Liver (tissue), 9 donors: Measurements from ENCODE around the gene BTBD1. TPM values are rescaled to one million over a fixed set of nuclear protein-coding genes. Genes with fewer than 3 reads are reported as not detected.

ENCODE experiments used
- DNase-seq: peaks from one replicate; pipeline ENCODE4 v3.0.0-alpha.2; 2017; ENCODE audit warnings: low spot score
- H3K27ac ChIP-seq, 2 donors: one replicate each; pipeline ENCODE4 v1.7.0; 2013; ENCODE audit warnings: inconsistent platforms in 2 of 2, low read length in 2 of 2, control low read depth in 1 of 2, low read depth in 1 of 2, mild to moderate bottlenecking in 1 of 2
- H3K27me3 ChIP-seq, 4 donors: one replicate each; pipeline versions ENCODE4 v1.6.1 to v1.7.0; 2013; ENCODE audit warnings: low read length in 3 of 4, inconsistent platforms in 1 of 4, mild to moderate bottlenecking in 1 of 4, moderate library complexity in 1 of 4; ENCODE audit not compliant: control insufficient read depth in 4 of 4, insufficient read depth in 4 of 4
- H3K36me3 ChIP-seq, 4 donors: one replicate each; pipeline versions ENCODE4 v1.6.1 to v1.7.0; 2013; ENCODE audit warnings: low read length in 3 of 4, mild to moderate bottlenecking in 3 of 4, low read depth in 1 of 4, moderate library complexity in 1 of 4; ENCODE audit not compliant: control insufficient read depth in 4 of 4, insufficient read depth in 3 of 4
- H3K4me1 ChIP-seq, 4 donors: one replicate each; pipeline versions ENCODE4 v1.6.1 to v1.7.0; 2013; ENCODE audit warnings: low read length in 3 of 4, mild to moderate bottlenecking in 3 of 4, moderate library complexity in 1 of 4; ENCODE audit not compliant: control insufficient read depth in 4 of 4, insufficient read depth in 4 of 4
- H3K4me3 ChIP-seq, 3 donors: one replicate each; pipeline versions ENCODE4 v1.6.1 to v1.7.0; 2013; ENCODE audit warnings: low read length in 3 of 3, control low read depth in 1 of 3, low read depth in 1 of 3, mild to moderate bottlenecking in 1 of 3
- H3K9ac ChIP-seq, 2 donors: one replicate each; pipeline ENCODE4 v1.7.0; 2013; ENCODE audit warnings: low read length in 2 of 2, mild to moderate bottlenecking in 2 of 2, moderate library complexity in 2 of 2, control low read depth in 1 of 2, low read depth in 1 of 2
- H3K9me3 ChIP-seq, 4 donors: one replicate each; pipeline versions ENCODE4 v1.6.1 to v1.7.0; 2013; ENCODE audit warnings: low read length in 3 of 4; ENCODE audit not compliant: control insufficient read depth in 4 of 4
- CTCF ChIP-seq: fragments of 150-350 bp; IDR thresholded peaks from 2 replicates; pipeline ENCODE4 v1.5.1; 2017; ENCODE audit warnings: improper control_type of control experiment, low read depth, low read length; ENCODE audit not compliant: missing input control
- EGR1 ChIP-seq, 2 donors: IDR thresholded peaks; 2 replicates each; pipeline ENCODE4 v1.6.1; 2016 to 2018; ENCODE audit warnings: antibody characterized with exemption in 2 of 2, low read depth in 2 of 2
- FOXA1 ChIP-seq: IDR thresholded peaks from 2 replicates; pipeline ENCODE4 v1.6.1; 2016; ENCODE audit warnings: antibody characterized with exemption
- FOXA2 ChIP-seq: IDR thresholded peaks from 2 replicates; pipeline ENCODE4 v1.6.1; 2016; ENCODE audit warnings: antibody characterized with exemption
- HNF4A ChIP-seq, 2 donors: conservative IDR thresholded peaks; 2 replicates each; pipeline ENCODE4 v1.6.1; 2016; ENCODE audit warnings: antibody characterized with exemption in 2 of 2, mild to moderate bottlenecking in 2 of 2
- HNF4G ChIP-seq: IDR thresholded peaks from 2 replicates; pipeline ENCODE4 v1.6.1; 2016; ENCODE audit warnings: antibody characterized with exemption
- JUND ChIP-seq, 2 donors: IDR thresholded peaks; 2 replicates each; pipeline ENCODE4 v1.6.1; 2016; ENCODE audit warnings: antibody characterized with exemption in 2 of 2
- NR2F2 ChIP-seq: IDR thresholded peaks from 2 replicates; pipeline ENCODE4 v1.6.1; 2016; ENCODE audit warnings: antibody characterized with exemption
- RXRA ChIP-seq, 2 donors: IDR thresholded peaks; 2 replicates each; pipeline ENCODE4 v1.6.1; 2017 to 2018; ENCODE audit warnings: antibody characterized with exemption in 2 of 2, mild to moderate bottlenecking in 1 of 2
- TAF1 ChIP-seq: conservative IDR thresholded peaks from 2 replicates; pipeline ENCODE4 v1.6.1; 2016; ENCODE audit warnings: antibody characterized with exemption, mild to moderate bottlenecking
- YY1 ChIP-seq: IDR thresholded peaks from 2 replicates; pipeline ENCODE4 v1.6.1; 2016; ENCODE audit warnings: antibody characterized with exemption, mild to moderate bottlenecking
- ZBTB33 ChIP-seq: IDR thresholded peaks from 2 replicates; pipeline ENCODE4 v1.6.1; 2016; ENCODE audit warnings: antibody characterized with exemption
- WGBS: extraction: QIAGEN DNeasy Blood & Tissue Kit; methylation state at CpG from one replicate; pipeline ENCODE4 v1.1.7; 2013; 5-methylcytosine and 5-hydroxymethylcytosine counted together
- polyA plus RNA-seq, 2 donors: library from polyadenylated mRNA; stranded (reverse) in 1 of 2; unstranded in 1 of 2; fragments of 200-250 nt in 1 of 2; fragments of >200 nt in 1 of 2; fragmentation: Nextera tagmentation in 1 of 2; extraction: Ambion mirVana in 1 of 2; gene quantifications; one replicate each; pipeline versions ENCODE4 v1.2.1 to v1.2.3, GENCODE V29; 2013 to 2015
- total RNA-seq, 2 donors: library from RNA; depleted of rRNA; stranded (reverse); fragments of >200 nt; gene quantifications; one replicate each; pipeline ENCODE4 v1.2.3, GENCODE V29; 2014
- TF ChIP-seq, protein P1 (sequence below): IDR thresholded peaks from 2 replicates; pipeline ENCODE4 v1.6.1; 2016; ENCODE audit warnings: antibody characterized with exemption
- donor health status: healthy.
- donor health status: healthy.
- donor health status: healthy.
- donor health status: healthy.
- donor health status: healthy.

The BTBD1 gene
- total and polyA plus RNA-seq, 4 donors: 8.6 to 43.9 (median 27.6) TPM

DNA sequence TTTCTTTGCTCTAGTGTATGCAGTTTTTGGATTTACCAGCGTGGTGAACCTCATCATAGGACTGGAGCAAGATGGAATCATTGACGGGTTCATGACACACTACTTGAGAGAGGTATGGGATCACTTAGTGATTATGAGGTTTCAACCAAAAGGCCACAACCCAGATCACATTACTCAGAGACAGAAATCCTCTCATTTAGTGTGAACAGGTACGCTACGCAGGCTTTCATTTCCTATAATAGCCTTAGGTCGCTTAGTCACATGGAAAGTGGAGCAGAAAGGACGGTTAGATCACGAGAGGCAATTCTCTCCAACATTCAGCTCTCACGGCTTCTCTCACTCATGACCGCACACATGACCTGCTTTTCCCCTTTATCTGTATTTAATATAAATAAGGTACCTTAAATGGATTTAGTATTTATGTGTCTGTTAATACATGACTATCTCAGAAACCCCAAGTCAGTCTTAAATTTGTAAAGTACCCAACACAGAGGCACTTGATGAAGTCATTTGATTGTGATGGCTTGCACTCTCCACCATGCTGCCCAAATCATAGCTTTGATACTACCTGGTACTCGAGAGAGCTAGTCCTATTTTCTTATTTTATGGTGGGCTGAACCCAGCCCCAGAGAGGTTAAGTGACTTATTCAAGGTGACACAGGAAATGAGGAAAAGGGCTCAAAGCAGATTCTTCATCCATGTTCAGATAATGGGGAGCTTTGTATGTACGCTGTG, 48.9 kb upstream of the BTBD1 start (continued):
- TF ChIP-seq ZBTB33 (no peak), YY1 (no peak), CTCF (no peak)

- no peak overlapping the region for H3K4me3 ChIP-seq
- no peaks in the 10 kb centered on the region for H3K36me3 ChIP-seq
- H3K27me3 ChIP-seq: peaks cover 0 to 5% (median 0%) of the 10 kb centered on the region in 4 donors
- 93% methylated on average over 3 of the region's 3 CpGs for WGBS
- H3K27ac ChIP-seq: no peak overlapping the region
- no peak overlapping the region for H3K9ac ChIP-seq
- H3K4me1 ChIP-seq: peaks cover 0 to 5% (median under 1%) of the 10 kb centered on the region in 4 donors
- no peaks in the 10 kb centered on the region for H3K9me3 ChIP-seq
- TF ChIP-seq, protein P1, sequence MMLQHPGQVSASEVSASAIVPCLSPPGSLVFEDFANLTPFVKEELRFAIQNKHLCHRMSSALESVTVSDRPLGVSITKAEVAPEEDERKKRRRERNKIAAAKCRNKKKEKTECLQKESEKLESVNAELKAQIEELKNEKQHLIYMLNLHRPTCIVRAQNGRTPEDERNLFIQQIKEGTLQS: no peak
- TF ChIP-seq HNF4G: no peak
- no peak for TF ChIP-seq RXRA (IDR thresholded peaks at IDR 0.05)
- no peak for DNase-seq
Observed at GRCh38 chr15:83115410-83115809, 48.4 kb upstream of the BTBD1 start.

DNA sequence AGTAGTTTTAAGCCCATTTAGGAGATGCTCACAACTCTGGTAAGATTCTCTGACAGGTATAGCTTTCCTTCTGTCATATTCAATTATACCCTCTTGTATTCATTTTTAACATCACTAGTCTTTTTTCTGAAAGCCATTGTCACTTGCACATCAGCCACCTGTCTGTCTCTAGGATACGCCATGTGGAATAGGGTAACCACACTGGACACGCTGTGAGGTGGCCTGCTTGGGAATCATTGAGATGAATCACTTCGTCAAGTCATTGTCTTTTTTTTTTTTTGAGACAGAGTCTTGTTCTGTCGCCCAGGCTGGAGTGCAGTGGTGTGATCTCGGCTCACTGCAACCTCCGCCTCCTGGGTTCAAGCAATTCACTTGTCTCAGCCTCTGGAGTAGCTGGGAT, 47.8 kb upstream of the BTBD1 start:
- peaks cover 0 to 5% (median under 1%) of the 10 kb centered on the region in 4 donors for H3K4me1 ChIP-seq
- no peaks in the 10 kb centered on the region for H3K36me3 ChIP-seq
- no peaks in the 10 kb centered on the region for H3K9me3 ChIP-seq
- no peak for TF ChIP-seq EGR1 (IDR thresholded peaks at IDR 0.05; ENCODE audit: low read depth in 2 of 2)
- TF ChIP-seq RXRA (IDR thresholded peaks at IDR 0.05): no peak
- no peak overlapping the region for H3K4me3 ChIP-seq
- 95% methylated on average over 6 of the region's 6 CpGs for WGBS
- no peak for DNase-seq
- peaks cover 0 to 2% (median 0%) of the 10 kb centered on the region in 4 donors for H3K27me3 ChIP-seq
- no peak overlapping the region for H3K27ac ChIP-seq
- H3K9ac ChIP-seq: no peak overlapping the region

GRCh38 chr15:83113881-83114674, 47.0 kb upstream of the BTBD1 start:
- no peaks in the 10 kb centered on the region for H3K36me3 ChIP-seq
- no peak overlapping the region for H3K4me3 ChIP-seq
- no peak for DNase-seq
- no peaks in the 10 kb centered on the region for H3K27me3 ChIP-seq
- no peak overlapping the region for H3K9ac ChIP-seq
- H3K4me1 ChIP-seq: peaks cover 0 to 5% (median under 1%) of the 10 kb centered on the region in 4 donors
- H3K27ac ChIP-seq: no peak overlapping the region
- 82% methylated on average over 5 of the region's 5 CpGs for WGBS
- no peaks in the 10 kb centered on the region for H3K9me3 ChIP-seq
- TF ChIP-seq FOXA2: no peak
- no peak for TF ChIP-seq FOXA1
- TF ChIP-seq JUND (IDR thresholded peaks at IDR 0.05): no peak
- no peak for TF ChIP-seq EGR1 (IDR thresholded peaks at IDR 0.05; ENCODE audit: low read depth in 2 of 2)
- no peak for TF ChIP-seq TAF1
- TF ChIP-seq CTCF: no peak
- no peak for TF ChIP-seq HNF4A (conservative IDR thresholded peaks at IDR 0.05)
- TF ChIP-seq, protein P1: no peak
- TF ChIP-seq NR2F2: no peak
- TF ChIP-seq HNF4G: no peak
- no peak for TF ChIP-seq RXRA (IDR thresholded peaks at IDR 0.05)
